ENCODE results near the gene BEND3. TPM values are rescaled to one million over a fixed set of nuclear protein-coding genes. Genes with fewer than 3 reads are reported as not detected.

Gene BEND3
- total and polyA plus RNA-seq, 11 donors: 0.30 to 2.0 (median 1.3) TPM

DNA sequence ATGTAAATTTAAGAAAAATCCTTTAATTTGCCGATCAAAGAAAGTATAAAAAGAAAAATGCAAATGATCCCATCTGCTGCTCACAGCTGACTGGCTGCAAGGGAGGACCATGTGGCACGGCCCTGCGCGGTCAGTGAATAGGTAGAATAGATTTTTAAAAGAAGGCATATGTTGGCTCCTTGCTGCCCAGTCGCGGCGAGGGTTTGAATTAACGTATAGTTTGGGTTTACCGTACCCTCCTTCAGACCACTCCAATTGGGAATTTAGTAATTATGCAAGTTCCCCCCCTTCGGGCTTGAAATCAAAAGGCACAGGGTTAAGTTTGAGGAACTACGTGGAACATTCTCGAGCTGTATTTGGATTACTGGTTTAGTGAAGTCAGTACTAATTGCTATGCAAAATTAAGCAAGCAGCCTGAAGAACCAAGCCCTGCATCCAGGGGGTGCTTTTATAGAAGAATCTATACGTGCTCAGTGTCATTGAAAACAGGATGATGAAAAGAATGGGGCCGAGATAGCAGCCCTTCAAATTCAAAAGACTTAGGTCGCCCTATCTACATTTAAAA, 1.1 kb upstream of the BEND3 start:
- intact Hi-C loops (cut with DNase I): loop anchor here in 3 of 10 donors (10.0 kb wide), 2 partner anchors 92 to 338 kb away; partner anchors contain the start of genes PDSS2 (in 2 of the 3) and MTRES1 (in 1 of the 3)
- ATAC-seq: peak in 1 of 4 donors; percentile 24
- H3K4me3 ChIP-seq: peak overlapping the region; percentile 48 to 95 (median 68)
- H3K36me3 ChIP-seq: no peaks in the 10 kb centered on the region
- no peak for TF ChIP-seq POLR2A (IDR thresholded peaks at IDR 0.05)
- TF ChIP-seq, protein P1, sequence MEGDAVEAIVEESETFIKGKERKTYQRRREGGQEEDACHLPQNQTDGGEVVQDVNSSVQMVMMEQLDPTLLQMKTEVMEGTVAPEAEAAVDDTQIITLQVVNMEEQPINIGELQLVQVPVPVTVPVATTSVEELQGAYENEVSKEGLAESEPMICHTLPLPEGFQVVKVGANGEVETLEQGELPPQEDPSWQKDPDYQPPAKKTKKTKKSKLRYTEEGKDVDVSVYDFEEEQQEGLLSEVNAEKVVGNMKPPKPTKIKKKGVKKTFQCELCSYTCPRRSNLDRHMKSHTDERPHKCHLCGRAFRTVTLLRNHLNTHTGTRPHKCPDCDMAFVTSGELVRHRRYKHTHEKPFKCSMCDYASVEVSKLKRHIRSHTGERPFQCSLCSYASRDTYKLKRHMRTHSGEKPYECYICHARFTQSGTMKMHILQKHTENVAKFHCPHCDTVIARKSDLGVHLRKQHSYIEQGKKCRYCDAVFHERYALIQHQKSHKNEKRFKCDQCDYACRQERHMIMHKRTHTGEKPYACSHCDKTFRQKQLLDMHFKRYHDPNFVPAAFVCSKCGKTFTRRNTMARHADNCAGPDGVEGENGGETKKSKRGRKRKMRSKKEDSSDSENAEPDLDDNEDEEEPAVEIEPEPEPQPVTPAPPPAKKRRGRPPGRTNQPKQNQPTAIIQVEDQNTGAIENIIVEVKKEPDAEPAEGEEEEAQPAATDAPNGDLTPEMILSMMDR (IDR thresholded peaks at IDR 0.05): no peak
- no peaks in the 10 kb centered on the region for H3K9me3 ChIP-seq
- peak overlapping the region in 3 of 12 donors; percentile 6 to 53 (median 22) for H3K27ac ChIP-seq
- WGBS, 4 donors: 1 to 7% (median 2%) methylated on average over 15 of the region's 15 CpGs
- no peak for DNase-seq
- H3K27me3 ChIP-seq: peaks cover 0 to 6% (median 0%) of the 10 kb centered on the region in 9 donors
- peaks cover 0 to 25% (median 16%) of the 10 kb centered on the region in 12 donors for H3K4me1 ChIP-seq

DNA sequence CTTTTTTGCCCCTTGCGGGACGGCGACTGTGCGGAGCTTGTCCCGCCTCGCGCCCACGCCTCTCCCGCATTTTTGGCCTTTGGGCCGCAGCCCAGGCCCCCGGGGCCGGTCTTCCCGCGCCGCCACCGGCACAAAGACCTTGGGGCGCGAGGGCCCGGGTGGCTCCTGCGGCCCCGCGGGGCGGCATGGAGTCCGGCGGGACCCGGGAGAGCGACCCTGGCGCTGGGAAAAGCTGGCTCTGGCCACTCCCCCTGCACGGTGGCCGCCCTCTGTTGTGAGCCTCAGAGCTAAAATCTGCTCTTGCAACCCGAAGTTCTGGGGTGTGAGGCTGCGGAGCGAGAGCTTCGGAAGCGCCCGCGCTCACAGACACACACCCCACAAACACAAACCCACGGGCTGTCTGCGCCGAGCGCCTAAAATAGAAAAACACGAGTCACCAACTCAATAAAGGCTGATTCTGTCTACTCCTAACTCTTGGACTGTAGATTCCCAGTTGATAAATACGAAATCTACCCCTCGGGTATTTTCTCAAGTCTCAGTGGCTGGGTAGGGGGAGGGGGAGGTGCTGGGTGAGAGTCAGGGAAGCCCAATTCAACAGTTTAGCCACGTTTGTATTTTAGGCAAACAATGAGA, 496 bp upstream of the BEND3 start:
- DNase-seq (peak in 4 of 5 donors; percentile 18 to 61 (median 32)), ATAC-seq (peak; percentile 21 to 36 (median 31))
- no peaks in the 10 kb centered on the region for H3K36me3 ChIP-seq
- peaks cover 0 to 6% (median 0%) of the 10 kb centered on the region in 9 donors for H3K27me3 ChIP-seq
- intact Hi-C loops (cut with DNase I): loop anchor here in 6 of 10 donors (2.0 to 10.0 kb wide), 3 partner anchors 87 to 339 kb away; partner anchors contain the start of genes MTRES1 (in 5 of the 6) and PDSS2 (in 2 of the 6)
- H3K4me1 ChIP-seq: peaks cover 0 to 25% (median 16%) of the 10 kb centered on the region in 12 donors
- no peaks in the 10 kb centered on the region for H3K9me3 ChIP-seq
- 0 to 1% (median 0%) methylated on average over 32 to 45 of the region's 45 CpGs for WGBS, 4 donors
- TF ChIP-seq POLR2A (IDR thresholded peaks at IDR 0.05): no peak
- TF ChIP-seq, protein P1 (IDR thresholded peaks at IDR 0.05): no peak
- peak overlapping the region in 9 of 12 donors; percentile 6 to 54 (median 47) for H3K27ac ChIP-seq
- H3K4me3 ChIP-seq: peak overlapping the region; percentile 48 to 95 (median 68)

DNA sequence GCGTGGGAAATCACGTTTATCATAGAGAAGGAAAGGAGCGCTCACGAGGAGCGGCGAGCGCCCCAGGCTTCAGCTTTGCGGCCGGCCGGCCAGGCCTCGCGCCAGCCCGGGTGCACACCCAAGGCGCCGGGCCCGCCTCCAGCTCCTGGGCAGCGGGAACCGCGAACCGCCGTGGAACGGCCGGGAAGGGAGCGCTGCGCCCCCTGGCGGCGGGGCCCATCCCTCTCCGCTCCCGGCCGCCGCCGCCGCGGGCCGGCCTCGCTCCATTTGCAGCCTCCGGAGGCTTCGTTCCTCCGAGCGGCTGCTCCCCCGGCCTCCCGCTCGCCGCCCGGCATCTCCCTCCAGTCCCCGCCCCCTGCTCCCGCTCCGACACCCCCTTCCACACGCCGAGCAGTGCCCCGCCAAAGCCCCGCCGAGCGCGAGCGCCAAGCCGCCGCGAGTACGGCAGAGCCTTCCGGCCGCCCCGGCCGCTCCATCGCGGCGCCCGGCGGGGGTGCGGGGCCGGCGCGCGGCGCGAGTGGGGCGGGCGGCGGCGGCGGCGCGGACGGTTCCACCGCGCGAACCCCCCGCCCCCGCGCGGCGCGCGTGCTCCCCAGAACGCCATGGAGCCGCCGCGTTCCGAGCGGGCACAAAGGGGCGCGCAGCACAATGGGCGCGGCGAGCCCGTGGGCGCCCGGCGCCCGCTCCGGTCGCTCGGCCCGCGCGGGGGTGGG, 946 bp downstream of the BEND3 start:
- TF ChIP-seq, protein P1 (IDR thresholded peaks at IDR 0.05): peak; percentile 64 to 99 (median 95)
- no peak for TF ChIP-seq POLR2A (IDR thresholded peaks at IDR 0.05)
- intact Hi-C loops (cut with DNase I): loop anchor here (2.0 to 10.0 kb wide), 4 partner anchors 86 to 340 kb away; partner anchors contain the start of genes MTRES1 (in 9 of the 10) and PDSS2 (in 2 of the 10)
- no peaks in the 10 kb centered on the region for H3K36me3 ChIP-seq
- WGBS, 4 donors: 0 to 1% (median 1%) methylated on average over 23 to 116 of the region's 116 CpGs
- H3K4me1 ChIP-seq: peaks cover 0 to 25% (median 16%) of the 10 kb centered on the region in 12 donors
- peak overlapping the region in 11 of 12 donors; percentile 13 to 84 (median 59) for H3K27ac ChIP-seq
- peaks cover 0 to 6% (median 0%) of the 10 kb centered on the region in 9 donors for H3K27me3 ChIP-seq
- peak; percentile 87 to 95 (median 88) for DNase-seq
- H3K4me3 ChIP-seq: peak overlapping the region; percentile 37 to 95 (median 68)
- H3K9me3 ChIP-seq: no peaks in the 10 kb centered on the region
- ATAC-seq: peak; percentile 79 to 97 (median 94)
